Lower lobe of right lung (tissue), 2 donors: ENCODE data around the gene DNAJC18. TPM values are rescaled to one million over a fixed set of nuclear protein-coding genes. Genes with fewer than 3 reads are reported as not detected.
"Not testable (repeated sequence)": the region's sequence is repeated elsewhere in the genome, so short reads cannot be mapped to it uniquely, and the experiment has no call there.

Experiments used
- ATAC-seq, 2 donors: fragments of 200-7000 bp; cut with Tn5 transposase; one replicate each; pipeline ENCODE4 v1.9.1; 2020 to 2022; ENCODE audit warnings: mild to moderate bottlenecking in 2 of 2, moderate library complexity in 2 of 2
- DNase-seq: peaks from one replicate; pipeline ENCODE4 v3.0.0-alpha.2; 2020
- H3K27ac ChIP-seq: fragments of 200-600 bp; one replicate; pipeline ENCODE4 v1.8.0; 2022
- H3K27me3 ChIP-seq: fragments of 200-600 bp; one replicate; pipeline ENCODE4 v1.8.0; 2022; ENCODE audit warnings: low read depth
- H3K36me3 ChIP-seq: fragments of 200-600 bp; one replicate; pipeline ENCODE4 v1.8.0; 2022; ENCODE audit warnings: mild to moderate bottlenecking
- H3K4me1 ChIP-seq: fragments of 200-600 bp; one replicate; pipeline ENCODE4 v1.8.0; 2022
- H3K4me3 ChIP-seq: fragments of 200-600 bp; one replicate; pipeline ENCODE4 v1.8.0; 2022; ENCODE audit warnings: mild to moderate bottlenecking
- H3K9me3 ChIP-seq: fragments of 200-600 bp; one replicate; pipeline ENCODE4 v1.8.0; 2022
- CTCF ChIP-seq: fragments of 200-600 bp; IDR thresholded peaks from one replicate; pipeline ENCODE4 v1.8.0; 2022; ENCODE audit warnings: antibody characterized with exemption, mild to moderate bottlenecking
- intact Hi-C: fragments of 100-400 bp; cut with DNase I; formaldehyde crosslinking; loops from one replicate; pipeline ENCODE4 v1.11.0; 2022
- total RNA-seq: library from RNA; stranded (reverse); fragmentation: NEBNext Ultra II Directional; extraction: Animal tissue kit (Norgen Biotek cat#: 25700); gene quantifications from one replicate; pipeline ENCODE4 v1.2.1, GENCODE V29; 2021
- donor health status: DM: no; HTN: yes; CAD: no; lungs with severe emphysema.

Gene DNAJC18
- total RNA-seq, 1 donor from 2014 or later = 10.0 TPM

- peaks cover 42% of the 10 kb centered on the region for H3K36me3 ChIP-seq
- peak overlapping the region; percentile 76 for H3K4me3 ChIP-seq
- TF ChIP-seq CTCF = peak; percentile 32
- peaks cover 50% of the 10 kb centered on the region for H3K4me1 ChIP-seq
- intact Hi-C loops = no loop called here
- H3K9me3 ChIP-seq = no peaks in the 10 kb centered on the region
- DNase-seq (peak; percentile 70), ATAC-seq (peak; percentile 54 to 66)
- H3K27me3 ChIP-seq = no peaks in the 10 kb centered on the region
- peak overlapping the region; percentile 99 for H3K27ac ChIP-seq
Measured at GRCh38 chr5:139481580-139482049, 42.3 kb upstream of the DNAJC18 start.

GRCh38 chr5:139481122-139481533, 41.8 kb upstream of the DNAJC18 start:
- peak overlapping the region; percentile 76 for H3K4me3 ChIP-seq
- ATAC-seq = peak; percentile 32 to 43
- TF ChIP-seq CTCF = no peak
- no peaks in the 10 kb centered on the region for H3K9me3 ChIP-seq
- H3K4me1 ChIP-seq = peaks cover 52% of the 10 kb centered on the region
- DNase-seq = peak; percentile 70
- H3K27ac ChIP-seq = peak overlapping the region; percentile 99
- peaks cover 47% of the 10 kb centered on the region for H3K36me3 ChIP-seq
- no peaks in the 10 kb centered on the region for H3K27me3 ChIP-seq
- intact Hi-C loops = no loop called here

GRCh38 chr5:139479729-139480128, 40.4 kb upstream of the DNAJC18 start:
- H3K4me3 ChIP-seq, H3K27me3 ChIP-seq, intact Hi-C loops, H3K27ac ChIP-seq, H3K9me3 ChIP-seq, DNase-seq, ATAC-seq: not testable (repeated sequence)
- Histone ChIP-seq H3K4me1 (peaks cover 66% of the 10 kb centered on the region), H3K36me3 (peaks cover 60% of the 10 kb centered on the region)

- H3K27ac ChIP-seq, intact Hi-C loops, H3K4me3 ChIP-seq, DNase-seq, H3K27me3 ChIP-seq, H3K9me3 ChIP-seq, ATAC-seq: not testable (repeated sequence)
- Histone ChIP-seq H3K4me1 (peaks cover 75% of the 10 kb centered on the region), H3K36me3 (peaks cover 63% of the 10 kb centered on the region)
Measured at GRCh38 chr5:139478657-139479423, 39.5 kb upstream of the DNAJC18 start.

GRCh38 chr5:139475865-139476617, 36.7 kb upstream of the DNAJC18 start:
- no peak overlapping the region for H3K4me3 ChIP-seq
- H3K27me3 ChIP-seq = no peaks in the 10 kb centered on the region
- intact Hi-C loops = no loop called here
- peaks cover 64% of the 10 kb centered on the region for H3K4me1 ChIP-seq
- DNase-seq (no peak), ATAC-seq (no peak)
- no peak for TF ChIP-seq CTCF
- peaks cover 63% of the 10 kb centered on the region for H3K36me3 ChIP-seq
- peak overlapping the region; percentile 38 for H3K27ac ChIP-seq
- H3K9me3 ChIP-seq = no peaks in the 10 kb centered on the region

- DNase-seq = no peak
- intact Hi-C loops = no loop called here
- Histone ChIP-seq H3K4me3 (no peak overlapping the region), H3K4me1 (peaks cover 62% of the 10 kb centered on the region), H3K27me3 (no peaks in the 10 kb centered on the region), H3K36me3 (peaks cover 55% of the 10 kb centered on the region), H3K27ac (peak overlapping the region; percentile 24), H3K9me3 (no peaks in the 10 kb centered on the region)
- TF ChIP-seq CTCF = no peak
- ATAC-seq = peak; percentile 71 to 83
Measured at GRCh38 chr5:139474890-139475791, 35.8 kb upstream of the DNAJC18 start.
